Endothelial cell (in vitro differentiated cells): ENCODE data around the gene TAF3. TPM values are rescaled to one million over a fixed set of nuclear protein-coding genes. Genes with fewer than 3 reads are reported as not detected.

Experiments used
- DNase-seq: peaks from one replicate; pipeline ENCODE4 v3.0.0; 2021; ENCODE audit warnings: low spot score
- H3K27ac Mint-ChIP-seq: one replicate; pipeline ENCODE4 v1.8.0; 2021; ENCODE audit warnings: mixed read lengths, inconsistent platforms; ENCODE audit not compliant: unreplicated experiment
- H3K27me3 Mint-ChIP-seq: one replicate; pipeline ENCODE4 v1.8.0; 2021; ENCODE audit warnings: mild to moderate bottlenecking, moderate library complexity, mixed read lengths, inconsistent platforms; ENCODE audit not compliant: unreplicated experiment
- H3K36me3 Mint-ChIP-seq: one replicate; pipeline ENCODE4 v1.8.0; 2021; ENCODE audit warnings: mild to moderate bottlenecking, low read depth, mixed read lengths, inconsistent platforms; ENCODE audit not compliant: unreplicated experiment
- H3K4me1 Mint-ChIP-seq: one replicate; pipeline ENCODE4 v1.8.0; 2021; ENCODE audit warnings: mild to moderate bottlenecking, mixed read lengths, inconsistent platforms; ENCODE audit not compliant: unreplicated experiment
- H3K4me3 Mint-ChIP-seq: one replicate; pipeline ENCODE4 v1.8.0; 2021; ENCODE audit warnings: mild to moderate bottlenecking, mixed read lengths, inconsistent platforms; ENCODE audit not compliant: unreplicated experiment
- H3K9me3 Mint-ChIP-seq: one replicate; pipeline ENCODE4 v1.8.0; 2021; ENCODE audit warnings: mixed read lengths, inconsistent platforms; ENCODE audit not compliant: unreplicated experiment
- total RNA-seq: library from RNA; stranded (reverse); fragmentation: NEBNext Ultra II Directional; extraction: Animal tissue kit (Norgen Biotek cat#: 25700); gene quantifications from one replicate; pipeline ENCODE4 v1.2.1, GENCODE V29; 2021; ENCODE audit not compliant: unreplicated experiment
- TF ChIP-seq, protein P1 (sequence below): fragments of 200-600 bp; sonication (generic); IDR thresholded peaks from one replicate; pipeline ENCODE4 v1.5.0; 2021; ENCODE audit warnings: antibody characterized with exemption; ENCODE audit not compliant: unreplicated experiment

Gene TAF3
- total RNA-seq, 1 donor from 2014 or later, result 12.4 TPM

DNA sequence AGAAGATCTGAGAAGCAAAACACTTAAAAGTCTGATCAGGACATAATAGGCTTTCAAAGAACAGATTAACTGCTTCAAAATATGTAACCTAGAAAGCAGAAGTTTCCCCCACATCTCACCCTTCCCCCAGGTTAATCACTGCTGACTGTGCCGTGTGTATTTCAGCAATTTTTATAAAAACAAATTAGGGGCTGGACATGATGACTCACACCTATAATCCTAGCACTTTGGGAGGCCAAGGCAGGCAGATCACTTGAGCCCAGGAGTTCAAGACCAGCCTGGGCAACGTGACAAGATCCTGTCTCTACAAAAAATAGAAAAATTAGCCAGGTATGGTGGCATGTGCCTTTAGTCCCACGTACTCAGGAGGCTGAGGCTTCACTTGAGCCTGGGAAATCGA, 168.5 kb downstream of the TAF3 start:
- Mint-ChIP-seq H3K4me1 (peaks cover 11% of the 10 kb centered on the region), H3K27ac (no peak overlapping the region), H3K36me3 (peaks cover 3% of the 10 kb centered on the region), H3K4me3 (no peak overlapping the region), H3K27me3 (no peaks in the 10 kb centered on the region), H3K9me3 (no peaks in the 10 kb centered on the region)
- TF ChIP-seq, protein P1, sequence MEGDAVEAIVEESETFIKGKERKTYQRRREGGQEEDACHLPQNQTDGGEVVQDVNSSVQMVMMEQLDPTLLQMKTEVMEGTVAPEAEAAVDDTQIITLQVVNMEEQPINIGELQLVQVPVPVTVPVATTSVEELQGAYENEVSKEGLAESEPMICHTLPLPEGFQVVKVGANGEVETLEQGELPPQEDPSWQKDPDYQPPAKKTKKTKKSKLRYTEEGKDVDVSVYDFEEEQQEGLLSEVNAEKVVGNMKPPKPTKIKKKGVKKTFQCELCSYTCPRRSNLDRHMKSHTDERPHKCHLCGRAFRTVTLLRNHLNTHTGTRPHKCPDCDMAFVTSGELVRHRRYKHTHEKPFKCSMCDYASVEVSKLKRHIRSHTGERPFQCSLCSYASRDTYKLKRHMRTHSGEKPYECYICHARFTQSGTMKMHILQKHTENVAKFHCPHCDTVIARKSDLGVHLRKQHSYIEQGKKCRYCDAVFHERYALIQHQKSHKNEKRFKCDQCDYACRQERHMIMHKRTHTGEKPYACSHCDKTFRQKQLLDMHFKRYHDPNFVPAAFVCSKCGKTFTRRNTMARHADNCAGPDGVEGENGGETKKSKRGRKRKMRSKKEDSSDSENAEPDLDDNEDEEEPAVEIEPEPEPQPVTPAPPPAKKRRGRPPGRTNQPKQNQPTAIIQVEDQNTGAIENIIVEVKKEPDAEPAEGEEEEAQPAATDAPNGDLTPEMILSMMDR, result no peak
- DNase-seq, result no peak

DNA sequence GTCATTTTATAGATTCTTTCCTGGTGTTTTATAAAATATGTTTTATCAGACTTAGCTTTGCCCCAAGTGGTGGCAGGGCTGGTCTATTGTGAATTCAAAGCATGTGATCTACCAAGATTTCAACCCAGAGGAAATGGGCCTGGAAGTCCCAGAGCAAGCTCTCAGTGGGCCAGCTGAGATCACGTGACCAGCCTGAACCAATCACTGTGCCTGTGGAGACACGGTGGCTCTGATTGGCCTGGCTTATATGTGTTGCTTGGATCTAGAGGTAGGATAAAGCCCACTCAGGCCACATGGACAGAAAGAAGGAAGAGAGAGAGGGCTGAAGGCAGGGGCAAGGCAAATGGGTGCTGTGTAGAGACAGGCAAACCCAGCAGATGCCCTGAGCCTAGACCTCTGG, 170.7 kb downstream of the TAF3 start:
- Mint-ChIP-seq H3K27ac (no peak overlapping the region), H3K4me3 (no peak overlapping the region), H3K36me3 (peaks cover 3% of the 10 kb centered on the region), H3K4me1 (peaks cover 11% of the 10 kb centered on the region), H3K9me3 (no peaks in the 10 kb centered on the region), H3K27me3 (no peaks in the 10 kb centered on the region)
- TF ChIP-seq, protein P1, result no peak
- DNase-seq, result no peak

DNA sequence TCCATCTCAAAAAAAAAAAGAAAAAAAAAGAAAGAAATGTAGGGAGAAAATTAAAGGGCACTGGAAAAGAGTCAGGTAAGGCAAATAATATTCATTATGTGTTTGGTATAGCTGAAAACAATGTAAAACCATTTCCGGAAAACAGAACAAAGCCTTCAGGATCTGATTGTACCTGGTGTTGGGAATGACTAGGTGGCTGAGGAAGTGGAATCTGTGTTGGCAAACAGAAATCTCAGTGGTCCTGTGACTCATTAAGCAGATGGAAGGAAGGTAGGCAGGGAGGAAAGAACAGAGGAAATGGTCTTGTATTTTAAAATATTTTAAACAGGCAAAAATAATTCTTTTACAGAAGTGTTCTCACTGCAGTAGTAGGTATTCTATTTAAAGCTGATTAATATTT, 180.5 kb downstream of the TAF3 start:
- peaks cover 11% of the 10 kb centered on the region for H3K4me1 Mint-ChIP-seq
- peaks cover 4% of the 10 kb centered on the region for H3K36me3 Mint-ChIP-seq
- H3K9me3 Mint-ChIP-seq, result no peaks in the 10 kb centered on the region
- H3K27me3 Mint-ChIP-seq, result peaks cover 1% of the 10 kb centered on the region
- no peak for DNase-seq
- no peak overlapping the region for H3K4me3 Mint-ChIP-seq
- TF ChIP-seq, protein P1, result no peak
- no peak overlapping the region for H3K27ac Mint-ChIP-seq

DNA sequence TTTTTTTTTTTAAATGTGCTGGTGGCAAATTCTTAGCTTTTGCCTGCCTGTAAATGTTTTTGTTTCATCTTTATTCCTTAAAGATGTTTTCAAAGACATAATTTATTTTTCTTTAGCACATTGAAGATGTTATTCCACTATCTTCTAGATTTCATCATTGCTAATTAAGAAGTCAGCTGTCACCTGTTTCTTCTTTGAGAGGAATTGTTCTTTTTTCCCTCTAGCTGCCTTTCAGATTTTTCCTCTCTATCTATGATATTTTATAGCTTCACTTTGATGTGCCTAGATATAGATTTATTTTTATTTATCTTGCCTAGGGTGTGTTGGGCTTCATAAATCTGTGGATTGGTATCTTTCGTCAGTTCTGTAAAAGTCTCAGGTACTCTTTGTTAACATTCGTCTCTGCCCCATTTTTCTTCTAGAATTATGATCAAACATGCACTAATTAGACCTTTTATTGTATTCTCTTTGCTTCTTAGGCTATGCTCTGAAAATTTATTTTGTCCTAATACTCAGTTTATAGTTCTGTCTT, 186.2 kb downstream of the TAF3 start:
- Mint-ChIP-seq H3K36me3 (peaks cover 4% of the 10 kb centered on the region), H3K27me3 (no peaks in the 10 kb centered on the region), H3K4me3 (no peak overlapping the region), H3K9me3 (peaks cover 5% of the 10 kb centered on the region), H3K4me1 (peaks cover 7% of the 10 kb centered on the region), H3K27ac (no peak overlapping the region)
- TF ChIP-seq, protein P1, result no peak
- DNase-seq, result no peak

DNA sequence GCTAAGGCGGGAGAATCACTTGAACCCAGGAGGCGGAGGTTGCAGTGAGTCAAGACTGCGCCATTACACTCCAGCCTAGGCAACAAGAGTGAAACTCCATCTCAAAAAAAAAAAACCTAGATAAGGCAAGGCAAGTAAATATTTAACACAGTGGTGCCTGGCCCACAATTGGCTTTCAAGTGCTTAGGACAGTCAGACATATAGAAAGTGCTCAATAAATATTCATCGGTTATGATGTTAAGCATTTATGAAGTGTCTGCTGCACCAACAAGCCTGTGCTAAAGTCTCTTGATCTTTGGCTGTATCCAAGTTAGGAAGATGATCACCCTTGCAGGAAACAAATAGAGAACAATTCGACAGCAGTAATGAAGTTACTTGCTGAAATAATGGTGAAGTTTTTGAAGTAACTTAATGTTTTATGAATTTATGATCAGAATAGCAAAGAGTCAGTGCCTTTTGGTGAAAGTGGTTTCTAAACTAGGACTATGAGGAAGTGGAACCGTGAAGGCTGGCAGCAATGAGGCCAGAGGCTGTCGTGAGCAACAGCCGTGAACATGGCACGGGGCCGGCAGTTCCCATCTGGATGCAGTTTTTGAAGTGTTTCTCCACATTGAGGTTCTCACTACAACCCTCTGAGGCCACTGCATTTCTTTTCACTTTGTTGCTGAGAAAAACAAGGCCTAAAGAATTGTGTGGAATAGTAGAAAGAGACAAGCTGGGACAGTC, 188.1 kb downstream of the TAF3 start:
- Mint-ChIP-seq H3K27me3 (no peaks in the 10 kb centered on the region), H3K36me3 (peaks cover 4% of the 10 kb centered on the region), H3K9me3 (peaks cover 5% of the 10 kb centered on the region), H3K4me3 (no peak overlapping the region), H3K4me1 (peaks cover 7% of the 10 kb centered on the region), H3K27ac (no peak overlapping the region)
- TF ChIP-seq, protein P1, result no peak
- no peak for DNase-seq
